Calu3 (cell line): ENCODE measurements around the gene MBP. TPM values are rescaled to one million over a fixed set of nuclear protein-coding genes. Genes with fewer than 3 reads are reported as not detected.

Experiments used
- BruUV-seq: library from RNA; stranded (reverse); fragments of 400-500 nt; replicated peaks from 2 replicates; lab custom pipeline; 2021; lab: Mats Ljungman, UMichigan
- CTCF ChIA-PET: fragments of 300-600 bp; sonication (Branson Sonifier 250); formaldehyde crosslinking; loops from one replicate; lab custom pipeline; 2022; ENCODE audit warnings: antibody characterized with exemption; lab: Charles Lee
- DNase-seq: peaks from one replicate; pipeline ENCODE4 v3.0.0; 2022
- H3K27ac Mint-ChIP-seq: one replicate; pipeline ENCODE4 v1.8.0; 2022; ENCODE audit warnings: mixed read lengths; ENCODE audit not compliant: unreplicated experiment
- H3K27me3 Mint-ChIP-seq: one replicate; pipeline ENCODE4 v1.8.0; 2022; ENCODE audit warnings: mixed read lengths; ENCODE audit not compliant: unreplicated experiment
- H3K36me3 Mint-ChIP-seq: one replicate; pipeline ENCODE4 v1.8.0; 2022; ENCODE audit warnings: mild to moderate bottlenecking, moderate library complexity, mixed read lengths; ENCODE audit not compliant: insufficient read depth, unreplicated experiment
- H3K4me1 Mint-ChIP-seq: one replicate; pipeline ENCODE4 v1.8.0; 2022; ENCODE audit warnings: mild to moderate bottlenecking, low read depth, mixed read lengths; ENCODE audit not compliant: unreplicated experiment
- H3K4me3 Mint-ChIP-seq: one replicate; pipeline ENCODE4 v1.8.0; 2022; ENCODE audit warnings: mild to moderate bottlenecking, low read depth, moderate library complexity, mixed read lengths; ENCODE audit not compliant: unreplicated experiment
- H3K9me3 Mint-ChIP-seq: one replicate; pipeline ENCODE4 v1.8.0; 2022; ENCODE audit warnings: low read depth, mixed read lengths; ENCODE audit not compliant: unreplicated experiment
- CTCF ChIP-seq: fragments of 200-600 bp; IDR thresholded peaks from one replicate; pipeline ENCODE4 v1.8.0; 2022; ENCODE audit warnings: antibody characterized with exemption; ENCODE audit not compliant: unreplicated experiment
- intact Hi-C: fragments of 100-400 bp; cut with micrococcal nuclease; formaldehyde crosslinking; loops from one replicate; pipeline ENCODE4 v1.10.0; 2022; ENCODE audit not compliant: unreplicated experiment
- total RNA-seq: library from RNA; stranded (reverse); gene quantifications from 2 replicates; pipeline ENCODE4 v1.2.3, GENCODE V29; 2022

The MBP gene
- total RNA-seq, 1 experiment from 2014 or later, result 221 TPM

DNA sequence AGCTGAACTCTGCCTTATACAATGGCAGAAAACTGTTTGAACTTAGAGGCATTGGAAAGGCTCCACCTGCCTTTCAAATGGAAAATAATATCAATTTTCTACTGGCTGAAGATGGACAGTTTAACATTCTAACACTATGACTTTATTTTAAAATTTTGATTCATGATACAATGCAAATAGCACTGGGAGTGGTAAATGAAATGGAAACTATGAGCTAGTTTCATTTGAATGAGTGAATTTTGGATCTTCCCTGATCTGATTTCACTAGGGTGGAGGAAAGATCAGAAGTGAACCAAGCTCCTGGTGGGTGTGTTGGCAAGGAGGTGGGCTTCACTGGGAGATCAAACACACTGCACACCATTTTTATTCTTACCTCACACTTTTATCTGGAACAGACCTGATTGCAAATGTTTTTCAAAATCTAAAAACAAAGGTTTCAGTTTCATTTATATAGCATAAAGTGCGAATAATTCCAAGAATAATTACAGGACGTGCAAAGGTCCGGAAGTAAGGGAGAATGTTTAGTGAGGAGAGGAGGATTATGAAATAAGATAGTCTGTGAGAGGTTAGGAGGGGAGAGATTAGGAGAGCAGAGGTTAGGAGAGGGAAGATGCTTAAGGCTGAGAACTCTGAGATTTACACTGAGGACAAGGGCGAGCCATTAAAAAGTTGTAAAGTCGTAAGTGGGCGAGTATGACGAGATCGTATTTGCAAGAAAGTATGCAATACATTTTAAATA, 18.6 kb upstream of the MBP start:
- BruUV-seq, result no TSS peak
- CTCF ChIA-PET, result no interaction called here
- H3K36me3 Mint-ChIP-seq, result no peaks in the 10 kb centered on the region
- H3K27me3 Mint-ChIP-seq, result peaks cover 37% of the 10 kb centered on the region
- peaks cover 7% of the 10 kb centered on the region for H3K4me1 Mint-ChIP-seq
- H3K4me3 Mint-ChIP-seq, result no peak overlapping the region
- DNase-seq, result no peak
- H3K9me3 Mint-ChIP-seq, result no peaks in the 10 kb centered on the region
- TF ChIP-seq CTCF, result no peak
- intact Hi-C loops, result no loop called here
- no peak overlapping the region for H3K27ac Mint-ChIP-seq

- Mint-ChIP-seq H3K9me3 (no peaks in the 10 kb centered on the region), H3K36me3 (no peaks in the 10 kb centered on the region), H3K27me3 (peaks cover 43% of the 10 kb centered on the region), H3K4me3 (no peak overlapping the region), H3K4me1 (peaks cover 7% of the 10 kb centered on the region), H3K27ac (no peak overlapping the region)
- DNase-seq, result no peak
- no TSS peak for BruUV-seq
- CTCF ChIA-PET, result no interaction called here
- TF ChIP-seq CTCF, result no peak
- intact Hi-C loops, result no loop called here
Measured at GRCh38 chr18:77150588-77150987, 18.0 kb upstream of the MBP start.

DNA sequence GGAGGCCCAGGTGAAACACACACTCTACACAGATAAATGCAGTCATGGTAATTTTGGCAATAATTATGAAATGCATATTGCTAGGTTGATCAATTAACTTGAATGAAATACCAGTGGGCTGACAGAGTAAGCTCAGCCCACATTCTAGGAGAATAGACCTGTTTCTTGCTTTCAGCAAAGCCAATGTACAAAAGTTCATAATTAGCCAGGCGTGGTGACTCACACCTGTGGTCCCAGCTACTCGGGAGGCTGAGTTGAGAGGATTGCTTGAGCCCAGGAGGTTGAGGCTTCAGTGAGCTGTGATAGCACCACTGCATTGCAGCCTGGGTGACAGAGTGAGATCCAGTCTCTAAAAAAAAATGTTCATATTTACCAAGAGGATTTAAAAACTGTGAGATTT, 15.7 kb upstream of the MBP start:
- H3K4me3 Mint-ChIP-seq, result no peak overlapping the region
- H3K4me1 Mint-ChIP-seq, result peaks cover 7% of the 10 kb centered on the region
- peaks cover 50% of the 10 kb centered on the region for H3K27me3 Mint-ChIP-seq
- no peak for TF ChIP-seq CTCF
- CTCF ChIA-PET, result interaction anchor here (1.2 to 2.0 kb wide), 2 partner anchors 9 to 10 kb away, joined by 5 to 14 read pairs; no protein-coding TSS in a partner anchor
- H3K27ac Mint-ChIP-seq, result no peak overlapping the region
- H3K9me3 Mint-ChIP-seq, result peaks cover 6% of the 10 kb centered on the region
- no peaks in the 10 kb centered on the region for H3K36me3 Mint-ChIP-seq
- no TSS peak for BruUV-seq
- no peak for DNase-seq
- intact Hi-C loops, result no loop called here

DNA sequence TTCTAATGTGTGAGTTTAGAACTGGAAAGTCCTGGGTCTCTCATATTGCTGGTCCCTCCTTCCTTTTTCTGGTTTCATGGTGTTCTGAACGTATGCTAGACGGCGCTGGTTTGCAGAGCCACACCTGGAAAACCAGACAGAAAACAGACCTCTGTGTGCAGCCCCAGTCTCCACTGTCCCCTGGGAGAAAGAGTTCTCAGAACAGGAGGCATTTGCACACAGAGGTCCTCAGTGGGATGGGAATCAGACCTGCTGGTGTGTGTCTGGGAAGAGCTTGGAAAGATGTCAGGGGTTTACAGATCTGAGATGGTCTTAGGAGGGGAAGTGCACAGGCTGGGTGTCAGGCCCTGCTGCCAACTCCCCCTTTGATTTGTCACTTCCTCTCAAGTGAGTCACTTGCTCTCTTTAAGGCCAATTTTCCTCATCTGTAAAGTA, 14.9 kb upstream of the MBP start:
- no TSS peak for BruUV-seq
- intact Hi-C loops, result no loop called here
- no peak overlapping the region for H3K4me3 Mint-ChIP-seq
- H3K27me3 Mint-ChIP-seq, result peaks cover 50% of the 10 kb centered on the region
- peaks cover 7% of the 10 kb centered on the region for H3K4me1 Mint-ChIP-seq
- H3K36me3 Mint-ChIP-seq, result no peaks in the 10 kb centered on the region
- TF ChIP-seq CTCF, result no peak
- no peak for DNase-seq
- CTCF ChIA-PET, result interaction anchor here (0.9 to 2.0 kb wide), 4 partner anchors 10 to 64 kb away, joined by 3 to 6 read pairs (median 4); no protein-coding TSS in a partner anchor
- no peak overlapping the region for H3K27ac Mint-ChIP-seq
- peaks cover 10% of the 10 kb centered on the region for H3K9me3 Mint-ChIP-seq
